ENCODE measurements around the gene HOXA3. TPM values are rescaled to one million over a fixed set of nuclear protein-coding genes. Genes with fewer than 3 reads are reported as not detected.

Gene HOXA3
- total RNA-seq, 1 donor from 2014 or later = not detected

Small RNAs within 50 kb of the gene (small RNA-seq; reads per million reads assigned to genes)
- not detected for gene AC004080.5
- gene RF01977 = not detected
- not detected for gene RF02140
- not detected for gene RF02141

Other genes starting within 250 kb of the HOXA3 start
- gene HOXA1, start 56.6 kb downstream of the HOXA3 start, total RNA-seq = not detected
- not detected for gene HOXA2, start 49.9 kb downstream of the HOXA3 start, total RNA-seq
- gene HOXA4, start 21.8 kb downstream of the HOXA3 start, total RNA-seq = not detected
- not detected for gene HOXA5, start 8.9 kb downstream of the HOXA3 start, total RNA-seq
- not detected for gene HOXA6, start 4.8 kb downstream of the HOXA3 start, total RNA-seq
- not detected for gene HOXA7, start 4.1 kb upstream of the HOXA3 start, total RNA-seq
- not detected for gene HOXA9, start 13.0 kb upstream of the HOXA3 start, total RNA-seq
- gene HOXA10, start 21.7 kb upstream of the HOXA3 start, total RNA-seq = not detected
- not detected for gene HOXA11, start 32.6 kb upstream of the HOXA3 start, total RNA-seq
- not detected for gene HOXA13, start 47.5 kb upstream of the HOXA3 start, total RNA-seq
- gene EVX1, start 90.2 kb upstream of the HOXA3 start, total RNA-seq = not detected